CD14-positive monocyte (primary cell): Measurements from ENCODE around the gene MAN1C1. TPM values are rescaled to one million over a fixed set of nuclear protein-coding genes. Genes with fewer than 3 reads are reported as not detected.

Experiments
- DNase-seq, 3 donors: peaks; one replicate each; pipeline ENCODE4 v3.0.0-alpha.2; 2011 to 2022
- H2AFZ ChIP-seq: 2 replicates; pipeline ENCODE4 v1.6.0; 2012; ENCODE audit warnings: mild to moderate bottlenecking, low read depth, low read length, inconsistent platforms; ENCODE audit not compliant: insufficient read depth, poor library complexity, severe bottlenecking
- H3K27ac ChIP-seq, 2 donors: 1 replicate in 1 of 2; 2 replicates in 1 of 2; pipeline ENCODE4 v1.5.1; 2012 to 2013; ENCODE audit warnings: low read length in 2 of 2, control low read depth in 1 of 2, inconsistent platforms in 1 of 2, low read depth in 1 of 2, mild to moderate bottlenecking in 1 of 2
- H3K27me3 ChIP-seq, 2 donors: one replicate each; pipeline versions ENCODE4 v1.6.0 to v1.6.1; 2011 to 2013; ENCODE audit warnings: low read length in 2 of 2; ENCODE audit not compliant: control insufficient read depth in 2 of 2, insufficient read depth in 2 of 2
- H3K36me3 ChIP-seq, 2 donors: replicated peaks in 1 of 2; 1 replicate in 1 of 2; 2 replicates in 1 of 2; pipeline versions ENCODE4 v1.5.1 to v1.6.1; 2012 to 2013; ENCODE audit warnings: low read length in 2 of 2, control low read depth in 1 of 2, inconsistent platforms in 1 of 2, mild to moderate bottlenecking in 1 of 2; ENCODE audit not compliant: insufficient read depth in 2 of 2, control insufficient read depth in 1 of 2
- H3K4me1 ChIP-seq, 2 donors: 1 replicate in 1 of 2; 2 replicates in 1 of 2; pipeline versions ENCODE4 v1.5.1 to v1.6.1; 2012 to 2013; ENCODE audit warnings: low read length in 2 of 2, control low read depth in 1 of 2, inconsistent platforms in 1 of 2, mild to moderate bottlenecking in 1 of 2, moderate library complexity in 1 of 2; ENCODE audit not compliant: insufficient read depth in 2 of 2, control insufficient read depth in 1 of 2
- H3K4me2 ChIP-seq: replicated peaks from 2 replicates; pipeline ENCODE3; 2012; ENCODE audit warnings: low read length, moderate library complexity, mild to moderate bottlenecking; ENCODE audit not compliant: poor library complexity, severe bottlenecking; ENCODE audit errors: extremely low read depth
- H3K4me3 ChIP-seq, 3 experiments: fragments of 200-600 bp in 1 of 3; sonication (generic) in 1 of 3; replicated peaks in 1 of 3; 1 replicate in 2 of 3; 2 replicates in 1 of 3; pipeline ENCODE4 v1.5.1; 2011 to 2013; ENCODE audit warnings: low read length in 3 of 3, mild to moderate bottlenecking in 3 of 3, control low read depth in 2 of 3, low read depth in 2 of 3, inconsistent platforms in 1 of 3, moderate library complexity in 1 of 3
- H3K79me2 ChIP-seq: 2 replicates; pipeline ENCODE4 v1.6.0; 2012; ENCODE audit warnings: mild to moderate bottlenecking, control low read depth, inconsistent platforms, low read length, moderate library complexity; ENCODE audit not compliant: insufficient read depth
- H3K9ac ChIP-seq: 2 replicates; pipeline ENCODE4 v1.6.0; 2017; ENCODE audit warnings: low read length, mild to moderate bottlenecking; ENCODE audit not compliant: insufficient read depth, poor library complexity, severe bottlenecking
- H3K9me3 ChIP-seq, 2 donors: replicated peaks in 1 of 2; 1 replicate in 1 of 2; 2 replicates in 1 of 2; pipeline versions ENCODE4 v1.5.1 to v1.6.1; 2012 to 2013; ENCODE audit warnings: low read length in 2 of 2, control low read depth in 1 of 2; ENCODE audit not compliant: control insufficient read depth in 1 of 2, insufficient read depth in 1 of 2
- H4K20me1 ChIP-seq: 2 replicates; pipeline ENCODE4 v1.6.0; 2012; ENCODE audit warnings: mild to moderate bottlenecking, low read length, control low read depth, moderate library complexity; ENCODE audit not compliant: insufficient read depth
- H3K27ac Mint-ChIP-seq, 7 donors: one replicate each; pipeline ENCODE4 v1.8.0; 2020; ENCODE audit warnings: mild to moderate bottlenecking in 7 of 7, mixed read lengths in 7 of 7, moderate library complexity in 6 of 7, inconsistent platforms in 2 of 7
- H3K27me3 Mint-ChIP-seq, 3 donors: one replicate each; pipeline ENCODE4 v1.8.0; 2021 to 2022; ENCODE audit warnings: low read depth in 3 of 3, mild to moderate bottlenecking in 3 of 3, mixed read lengths in 3 of 3, moderate library complexity in 3 of 3, inconsistent platforms in 1 of 3
- H3K36me3 Mint-ChIP-seq, 2 donors: one replicate each; pipeline ENCODE4 v1.8.0; 2020; ENCODE audit warnings: mixed read lengths in 2 of 2, inconsistent platforms in 1 of 2, mild to moderate bottlenecking in 1 of 2
- H3K4me1 Mint-ChIP-seq: one replicate; pipeline ENCODE4 v1.8.0; 2020; ENCODE audit warnings: mild to moderate bottlenecking, mixed read lengths
- H3K4me3 Mint-ChIP-seq, 2 donors: one replicate each; pipeline ENCODE4 v1.8.0; 2020; ENCODE audit warnings: mild to moderate bottlenecking in 2 of 2, mixed read lengths in 2 of 2, moderate library complexity in 1 of 2
- H3K9me3 Mint-ChIP-seq, 7 donors: one replicate each; pipeline ENCODE4 v1.8.0; 2020 to 2022; ENCODE audit warnings: mixed read lengths in 7 of 7, mild to moderate bottlenecking in 6 of 7, moderate library complexity in 6 of 7, inconsistent platforms in 2 of 7
- WGBS: methylation state at CpG from one replicate; pipeline ENCODE4 v1.1.5; 2013; ENCODE audit warnings: missing lambda C conversion rate; ENCODE audit not compliant: insufficient coverage; 5-methylcytosine and 5-hydroxymethylcytosine counted together
- intact Hi-C, 2 donors: fragments of 100-400 bp; cut with micrococcal nuclease; formaldehyde crosslinking; loops; one replicate each; pipeline versions ENCODE4 v1.15.0 to v1.15.1; 2023
- polyA plus RNA-seq, 3 donors: library from polyadenylated mRNA; depleted of rRNA in 1 of 3; unstranded in 2 of 3; stranded (reverse) in 1 of 3; fragments of 300-500 nt in 2 of 3; fragments of >200 nt in 1 of 3; fragmentation: Illumina TruSeq in 2 of 3; gene quantifications; 1 replicate in 2 of 3; 2 replicates in 1 of 3; pipeline ENCODE4 v1.2.3, GENCODE V29; 2012 to 2021
- TF ChIP-seq, protein P1 (sequence below): fragments of 200-600 bp; IDR thresholded peaks from one replicate; pipeline ENCODE4 v1.8.0; 2022; ENCODE audit warnings: antibody characterized with exemption, mild to moderate bottlenecking

MAN1C1 gene
- polyA plus RNA-seq, 3 donors = 1.2 to 7.2 (median 1.7) TPM

DNA sequence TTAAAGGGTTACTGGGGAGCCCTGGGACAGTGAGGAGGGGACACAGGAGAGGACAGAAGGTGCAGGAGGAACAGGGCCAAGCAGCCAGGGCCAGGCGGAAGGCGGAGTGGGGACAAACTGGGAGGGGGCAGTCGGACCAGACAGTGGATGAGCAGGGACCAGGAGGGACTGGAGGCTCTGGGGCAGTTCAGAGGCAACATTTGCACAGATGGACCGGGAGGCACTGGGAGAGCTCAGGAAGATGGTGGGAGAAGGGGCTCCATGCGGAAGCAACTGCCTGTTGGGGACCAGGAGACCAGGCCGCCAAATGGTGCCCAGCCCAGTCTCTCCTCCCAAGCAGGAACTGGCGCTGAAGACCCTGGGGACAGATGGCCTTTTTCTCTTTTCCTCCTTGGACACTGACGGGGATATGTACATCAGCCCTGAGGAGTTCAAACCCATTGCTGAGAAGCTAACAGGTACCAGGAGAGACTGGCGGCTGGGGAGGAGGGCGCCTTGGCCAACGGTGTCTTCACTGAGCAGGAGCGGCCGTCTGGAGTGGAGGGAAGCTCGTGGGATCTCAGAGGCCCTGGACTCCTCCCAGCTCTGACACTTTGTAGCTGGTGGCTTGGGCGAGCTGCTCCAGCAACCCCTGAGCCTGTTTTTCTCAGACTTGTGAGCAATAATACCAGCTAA, 184.2 kb downstream of the MAN1C1 start:
- Histone ChIP-seq H3K9ac (peak overlapping the region; percentile 65), H3K27ac (no peak overlapping the region), H3K4me2 (peak overlapping the region; percentile 85), H3K9me3 (no peaks in the 10 kb centered on the region), H4K20me1 (no peaks in the 10 kb centered on the region), H2AFZ (peak overlapping the region; percentile 67), H3K27me3 (no peaks in the 10 kb centered on the region), H3K4me3 (peak overlapping the region; percentile 34 to 78 (median 52)), H3K79me2 (no peaks in the 10 kb centered on the region), H3K4me1 (peaks cover 13 to 16% of the 10 kb centered on the region in 2 donors), H3K36me3 (peaks cover 9 to 12% of the 10 kb centered on the region in 2 donors)
- WGBS = 57% methylated on average over 11 of the region's 15 CpGs
- H3K27ac Mint-ChIP-seq = peak overlapping the region in 3 of 7 donors; percentile 26 to 86 (median 77)
- TF ChIP-seq, protein P1, sequence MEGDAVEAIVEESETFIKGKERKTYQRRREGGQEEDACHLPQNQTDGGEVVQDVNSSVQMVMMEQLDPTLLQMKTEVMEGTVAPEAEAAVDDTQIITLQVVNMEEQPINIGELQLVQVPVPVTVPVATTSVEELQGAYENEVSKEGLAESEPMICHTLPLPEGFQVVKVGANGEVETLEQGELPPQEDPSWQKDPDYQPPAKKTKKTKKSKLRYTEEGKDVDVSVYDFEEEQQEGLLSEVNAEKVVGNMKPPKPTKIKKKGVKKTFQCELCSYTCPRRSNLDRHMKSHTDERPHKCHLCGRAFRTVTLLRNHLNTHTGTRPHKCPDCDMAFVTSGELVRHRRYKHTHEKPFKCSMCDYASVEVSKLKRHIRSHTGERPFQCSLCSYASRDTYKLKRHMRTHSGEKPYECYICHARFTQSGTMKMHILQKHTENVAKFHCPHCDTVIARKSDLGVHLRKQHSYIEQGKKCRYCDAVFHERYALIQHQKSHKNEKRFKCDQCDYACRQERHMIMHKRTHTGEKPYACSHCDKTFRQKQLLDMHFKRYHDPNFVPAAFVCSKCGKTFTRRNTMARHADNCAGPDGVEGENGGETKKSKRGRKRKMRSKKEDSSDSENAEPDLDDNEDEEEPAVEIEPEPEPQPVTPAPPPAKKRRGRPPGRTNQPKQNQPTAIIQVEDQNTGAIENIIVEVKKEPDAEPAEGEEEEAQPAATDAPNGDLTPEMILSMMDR = no peak
- intact Hi-C loops = loop anchor here (10.0 kb wide), 1 partner anchor 186 kb away; the partner anchor contains the start of gene MAN1C1 (in 2 of the 2)
- no peak for DNase-seq
- H3K4me3 Mint-ChIP-seq = peak overlapping the region; percentile 90 to 93
- peaks cover 0 to under 1% (median 0%) of the 10 kb centered on the region in 7 donors for H3K9me3 Mint-ChIP-seq
- H3K4me1 Mint-ChIP-seq = peaks cover 43% of the 10 kb centered on the region
- H3K27me3 Mint-ChIP-seq = peaks cover 1 to 2% (median 2%) of the 10 kb centered on the region in 3 donors
- H3K36me3 Mint-ChIP-seq = peaks cover 11 to 20% of the 10 kb centered on the region in 2 donors

DNA sequence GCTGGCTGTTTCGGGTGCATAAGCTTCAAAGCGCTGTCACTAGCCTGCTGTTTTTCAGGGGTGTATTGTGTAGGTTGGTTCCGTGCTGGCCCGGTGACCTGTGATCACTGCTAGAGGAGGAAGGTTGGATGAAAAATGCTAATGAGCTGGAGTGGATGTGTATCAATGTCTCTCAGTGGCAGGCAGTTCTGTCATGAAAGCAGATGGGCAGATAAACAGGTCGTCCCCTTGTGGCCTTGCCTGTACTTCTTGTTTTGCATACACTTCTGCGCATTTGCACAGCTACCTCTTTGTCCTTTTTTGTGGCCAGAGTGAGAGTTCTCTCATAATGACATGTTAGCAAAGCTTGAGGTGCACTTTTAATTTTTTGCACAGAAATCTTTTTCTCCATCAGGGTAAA, 186.3 kb downstream of the MAN1C1 start:
- peaks cover 17 to 31% of the 10 kb centered on the region in 2 donors for H3K36me3 ChIP-seq
- H3K27ac ChIP-seq = no peak overlapping the region
- no peaks in the 10 kb centered on the region for H4K20me1 ChIP-seq
- WGBS = 65% methylated on average over 6 of the region's 6 CpGs
- Mint-ChIP-seq H3K27me3 (peaks cover under 1 to 4% (median 2%) of the 10 kb centered on the region in 3 donors), H3K36me3 (peaks cover 24 to 37% of the 10 kb centered on the region in 2 donors), H3K4me1 (peaks cover 33% of the 10 kb centered on the region), H3K4me3 (no peak overlapping the region), H3K9me3 (peaks cover 0 to 1% (median 0%) of the 10 kb centered on the region in 7 donors), H3K27ac (peak overlapping the region in 1 of 7 donors; percentile 19)
- intact Hi-C loops = loop anchor here (10.0 kb wide), 1 partner anchor 188 kb away; the partner anchor contains the start of gene MAN1C1 (in 2 of the 2)
- TF ChIP-seq, protein P1 = no peak
- H3K79me2 ChIP-seq = no peaks in the 10 kb centered on the region
- H3K4me2 ChIP-seq = no peak overlapping the region
- H2AFZ ChIP-seq = no peak overlapping the region
- H3K4me1 ChIP-seq = peaks cover 13 to 16% of the 10 kb centered on the region in 2 donors
- H3K27me3 ChIP-seq = no peaks in the 10 kb centered on the region
- H3K9ac ChIP-seq = no peak overlapping the region
- H3K9me3 ChIP-seq = no peaks in the 10 kb centered on the region
- DNase-seq = no peak
- no peak overlapping the region for H3K4me3 ChIP-seq
